H9 (cell line): Measurements from ENCODE around the gene CAMTA1. TPM values are rescaled to one million over a fixed set of nuclear protein-coding genes. Genes with fewer than 3 reads are reported as not detected.

Source experiments
- DNase-seq: peaks from one replicate; pipeline ENCODE4 v3.0.0-alpha.2; 2017
- H2AFZ ChIP-seq: one replicate; pipeline ENCODE4 v1.6.1; 2013; ENCODE audit warnings: mild to moderate bottlenecking, low read length, control low read depth, moderate library complexity
- H2AK5ac ChIP-seq: 2 replicates; pipeline ENCODE4 v1.6.1; 2013; ENCODE audit warnings: low read length, control low read depth, mixed read lengths; ENCODE audit not compliant: insufficient read length
- H2BK120ac ChIP-seq: one replicate; pipeline ENCODE4 v1.6.1; 2013; ENCODE audit warnings: low read depth, mild to moderate bottlenecking, low read length, control low read depth, inconsistent platforms; ENCODE audit not compliant: poor library complexity, severe bottlenecking
- H2BK12ac ChIP-seq: 2 replicates; pipeline ENCODE4 v1.6.1; 2013; ENCODE audit warnings: low read length, control low read depth, mixed read lengths, low read depth; ENCODE audit not compliant: insufficient read length
- H2BK15ac ChIP-seq: 2 replicates; pipeline ENCODE4 v1.6.1; 2013; ENCODE audit warnings: low read depth, low read length, control low read depth
- H2BK20ac ChIP-seq: one replicate; pipeline ENCODE4 v1.6.1; 2013; ENCODE audit warnings: low read depth, mild to moderate bottlenecking, low read length, control low read depth, inconsistent platforms; ENCODE audit not compliant: poor library complexity, severe bottlenecking
- H2BK5ac ChIP-seq: 2 replicates; pipeline ENCODE4 v1.6.1; 2013; ENCODE audit warnings: low read length, control low read depth, mixed read lengths; ENCODE audit not compliant: insufficient read length
- H3K14ac ChIP-seq: 2 replicates; pipeline ENCODE4 v1.6.1; 2013; ENCODE audit warnings: low read length, control low read depth; ENCODE audit not compliant: insufficient read depth
- H3K18ac ChIP-seq: 2 replicates; pipeline ENCODE4 v1.6.1; 2013; ENCODE audit warnings: low read depth, mild to moderate bottlenecking, mixed read lengths, low read length, control low read depth; ENCODE audit not compliant: insufficient read length
- H3K23ac ChIP-seq: 2 replicates; pipeline ENCODE4 v1.6.1; 2013; ENCODE audit warnings: low read length, control low read depth, mixed read lengths, low read depth; ENCODE audit not compliant: insufficient read length
- H3K23me2 ChIP-seq: 2 replicates; pipeline ENCODE4 v1.6.1; 2013; ENCODE audit warnings: low read depth, mild to moderate bottlenecking, mixed read lengths, low read length, control low read depth; ENCODE audit not compliant: insufficient read length, poor library complexity, severe bottlenecking
- H3K27ac ChIP-seq: 2 replicates; pipeline ENCODE4 v1.5.1; 2013; ENCODE audit warnings: low read length, control low read depth, mixed read lengths, low read depth; ENCODE audit not compliant: insufficient read length
- H3K27me3 ChIP-seq: 2 replicates; pipeline ENCODE4 v1.6.1; 2013; ENCODE audit warnings: low read length, control low read depth, inconsistent platforms; ENCODE audit not compliant: insufficient read depth
- H3K4ac ChIP-seq: 2 replicates; pipeline ENCODE4 v1.6.1; 2013; ENCODE audit warnings: low read depth, mild to moderate bottlenecking, control low read depth, inconsistent platforms, low read length, moderate library complexity
- H3K4me1 ChIP-seq: 2 replicates; pipeline ENCODE4 v1.6.1; 2013; ENCODE audit warnings: low read length, control low read depth, inconsistent platforms; ENCODE audit not compliant: insufficient read depth
- H3K4me2 ChIP-seq: 2 replicates; pipeline ENCODE4 v1.6.1; 2013; ENCODE audit warnings: low read length, control low read depth, mixed read lengths; ENCODE audit not compliant: insufficient read length, insufficient read depth
- H3K56ac ChIP-seq: 2 replicates; pipeline ENCODE4 v1.6.1; 2013; ENCODE audit warnings: low read depth, mild to moderate bottlenecking, mixed read lengths, low read length, control low read depth; ENCODE audit not compliant: insufficient read length
- H3K79me1 ChIP-seq: 2 replicates; pipeline ENCODE4 v1.6.1; 2013; ENCODE audit warnings: low read depth, mild to moderate bottlenecking, moderate library complexity, low read length, control low read depth, inconsistent platforms; ENCODE audit not compliant: insufficient read depth, poor library complexity, severe bottlenecking
- H3K79me2 ChIP-seq: 2 replicates; pipeline ENCODE4 v1.6.1; 2013; ENCODE audit warnings: low read length, control low read depth, inconsistent platforms; ENCODE audit not compliant: insufficient read depth
- H3K9ac ChIP-seq: 2 replicates; pipeline ENCODE4 v1.6.1; 2013; ENCODE audit warnings: low read length, control low read depth, mixed read lengths; ENCODE audit not compliant: insufficient read length; ENCODE audit errors: extremely low read depth
- H3K9me3 ChIP-seq: one replicate; pipeline ENCODE4 v1.6.1; 2013; ENCODE audit warnings: low read depth, low read length, inconsistent platforms; ENCODE audit not compliant: control insufficient read depth
- H3T11ph ChIP-seq: one replicate; pipeline ENCODE4 v1.6.1; 2013; ENCODE audit warnings: mild to moderate bottlenecking, low read length, control low read depth, inconsistent platforms
- H4K20me1 ChIP-seq: one replicate; pipeline ENCODE4 v1.6.1; 2013; ENCODE audit not compliant: control insufficient read depth, insufficient read length, insufficient read depth
- H4K5ac ChIP-seq: 2 replicates; pipeline ENCODE4 v1.6.1; 2013; ENCODE audit warnings: low read depth, mild to moderate bottlenecking, mixed read lengths, low read length, control low read depth; ENCODE audit not compliant: insufficient read length
- H4K8ac ChIP-seq: replicated peaks from 2 replicates; pipeline ENCODE4 v1.6.1; 2013; ENCODE audit warnings: low read length, control low read depth, mixed read lengths, low read depth; ENCODE audit not compliant: insufficient read length
- H4K91ac ChIP-seq: 2 replicates; pipeline ENCODE4 v1.6.1; 2013; ENCODE audit warnings: low read depth, mild to moderate bottlenecking, moderate library complexity, mixed read lengths, low read length, control low read depth; ENCODE audit not compliant: insufficient read length
- H3K27ac Mint-ChIP-seq, 3 experiments: 2 replicates in 2 of 3; 3 replicates in 1 of 3; pipeline ENCODE4 v1.8.0; 2020 to 2021; ENCODE audit warnings: mixed read lengths in 3 of 3, mild to moderate bottlenecking in 1 of 3, moderate library complexity in 1 of 3
- H3K27me3 Mint-ChIP-seq: 2 replicates; pipeline ENCODE4 v1.8.0; 2021; ENCODE audit warnings: low read depth, mild to moderate bottlenecking, moderate library complexity, mixed read lengths
- H3K36me3 Mint-ChIP-seq, 3 experiments: 2 replicates in 2 of 3; 3 replicates in 1 of 3; pipeline ENCODE4 v1.8.0; 2020 to 2021; ENCODE audit warnings: low read depth in 3 of 3, mixed read lengths in 3 of 3; ENCODE audit not compliant: insufficient read depth in 1 of 3
- H3K4me1 Mint-ChIP-seq, 2 experiments: 2 replicates each; pipeline ENCODE4 v1.8.0; 2020; ENCODE audit warnings: mixed read lengths in 2 of 2
- H3K4me3 Mint-ChIP-seq, 2 experiments: 2 replicates in 1 of 2; 3 replicates in 1 of 2; pipeline ENCODE4 v1.8.0; 2020 to 2021; ENCODE audit warnings: mild to moderate bottlenecking in 2 of 2, mixed read lengths in 2 of 2, moderate library complexity in 1 of 2
- H3K9me3 Mint-ChIP-seq, 2 experiments: 2 replicates in 1 of 2; 3 replicates in 1 of 2; pipeline ENCODE4 v1.8.0; 2020; ENCODE audit warnings: mild to moderate bottlenecking in 2 of 2, mixed read lengths in 2 of 2, moderate library complexity in 1 of 2
- WGBS: extraction: QIAGEN DNeasy Blood & Tissue Kit; methylation state at CpG from one replicate; pipeline ENCODE4 v1.1.7; 2013; ENCODE audit warnings: missing lambda C conversion rate, low lambda C conversion rate, mixed read lengths; ENCODE audit not compliant: insufficient read length; ENCODE audit errors: extremely low coverage; 5-methylcytosine and 5-hydroxymethylcytosine counted together
- total RNA-seq: library from RNA; stranded (reverse); gene quantifications from 2 replicates; pipeline ENCODE4 v1.2.1, GENCODE V29; 2021
- TF ChIP-seq, protein P1 (sequence below): fragments of 200-600 bp; sonication (generic); conservative IDR thresholded peaks from 3 replicates; pipeline ENCODE4 v1.8.0; 2021; ENCODE audit warnings: antibody characterized with exemption, mild to moderate bottlenecking

Gene CAMTA1
- total RNA-seq, 1 experiment from 2014 or later: 115 TPM

DNA sequence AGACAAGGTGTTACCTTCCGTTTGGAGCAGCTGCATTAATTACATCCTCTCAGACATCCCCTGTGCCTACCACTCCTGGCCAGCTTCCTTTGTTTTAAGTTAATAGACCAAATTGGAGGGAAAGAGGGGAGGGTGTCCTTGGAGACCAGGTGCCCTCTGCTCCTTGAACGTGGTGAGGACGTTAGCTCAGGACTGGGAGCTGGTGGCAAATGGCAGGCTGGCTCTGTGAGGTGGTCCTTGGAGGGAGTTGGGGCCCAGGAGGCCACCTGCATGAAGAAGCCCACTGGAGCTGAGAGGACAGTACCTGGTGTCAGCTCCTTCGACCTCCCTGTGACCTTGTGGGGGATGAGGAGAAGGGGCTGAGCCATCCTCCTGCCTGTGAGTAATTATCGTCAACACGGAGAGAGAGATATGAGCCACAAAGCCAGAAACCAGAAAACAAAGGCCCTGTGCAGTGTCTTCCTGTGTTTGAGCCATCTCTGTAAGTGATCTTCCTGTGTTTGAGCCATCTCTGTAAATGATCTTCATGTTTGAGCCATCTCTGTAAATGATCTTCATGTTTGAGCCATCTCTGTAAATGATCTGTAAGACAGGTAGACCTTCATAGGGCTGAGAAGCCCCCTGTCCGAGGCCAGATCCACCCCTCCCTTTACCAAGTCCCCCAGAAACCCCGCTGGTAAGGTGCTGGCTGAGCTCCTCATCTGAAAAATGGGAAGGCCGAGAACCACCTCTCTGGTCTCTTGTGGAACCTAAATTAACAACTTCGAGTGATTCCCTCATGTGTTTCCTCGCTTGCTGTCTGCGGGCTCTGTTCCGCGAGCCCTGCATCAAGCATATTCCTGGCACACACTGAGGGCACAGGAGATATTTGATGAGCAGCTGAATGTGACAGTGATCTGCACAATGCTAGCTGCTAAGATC lies 126.0 kb downstream of the CAMTA1 start:
- H3K27ac ChIP-seq: no peak overlapping the region
- H3K4ac ChIP-seq: no peak overlapping the region
- WGBS: no CpG with 5 or more reads among the region's 14 CpGs
- H2BK20ac ChIP-seq: no peak overlapping the region
- H3K27ac Mint-ChIP-seq: peak overlapping the region; percentile 86 to 95 (median 88); a peak in 5 of 7 replicates
- H3K36me3 Mint-ChIP-seq: peaks cover 3 to 7% (median 4%) of the 10 kb centered on the region in 3 experiments; a peak in 6 of 7 replicates
- TF ChIP-seq, protein P1, sequence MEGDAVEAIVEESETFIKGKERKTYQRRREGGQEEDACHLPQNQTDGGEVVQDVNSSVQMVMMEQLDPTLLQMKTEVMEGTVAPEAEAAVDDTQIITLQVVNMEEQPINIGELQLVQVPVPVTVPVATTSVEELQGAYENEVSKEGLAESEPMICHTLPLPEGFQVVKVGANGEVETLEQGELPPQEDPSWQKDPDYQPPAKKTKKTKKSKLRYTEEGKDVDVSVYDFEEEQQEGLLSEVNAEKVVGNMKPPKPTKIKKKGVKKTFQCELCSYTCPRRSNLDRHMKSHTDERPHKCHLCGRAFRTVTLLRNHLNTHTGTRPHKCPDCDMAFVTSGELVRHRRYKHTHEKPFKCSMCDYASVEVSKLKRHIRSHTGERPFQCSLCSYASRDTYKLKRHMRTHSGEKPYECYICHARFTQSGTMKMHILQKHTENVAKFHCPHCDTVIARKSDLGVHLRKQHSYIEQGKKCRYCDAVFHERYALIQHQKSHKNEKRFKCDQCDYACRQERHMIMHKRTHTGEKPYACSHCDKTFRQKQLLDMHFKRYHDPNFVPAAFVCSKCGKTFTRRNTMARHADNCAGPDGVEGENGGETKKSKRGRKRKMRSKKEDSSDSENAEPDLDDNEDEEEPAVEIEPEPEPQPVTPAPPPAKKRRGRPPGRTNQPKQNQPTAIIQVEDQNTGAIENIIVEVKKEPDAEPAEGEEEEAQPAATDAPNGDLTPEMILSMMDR: no peak
- H3K79me1 ChIP-seq: no peaks in the 10 kb centered on the region
- no peak overlapping the region for H2AFZ ChIP-seq
- H3K23me2 ChIP-seq: no peaks in the 10 kb centered on the region
- H3K27me3 ChIP-seq: no peaks in the 10 kb centered on the region
- no peak overlapping the region for H3K23ac ChIP-seq
- H3K4me1 Mint-ChIP-seq: peaks cover 46 to 58% of the 10 kb centered on the region in 2 experiments
- no peak overlapping the region for H4K91ac ChIP-seq
- no peak overlapping the region for H2BK5ac ChIP-seq
- no peak overlapping the region for H3K4me2 ChIP-seq
- no peak overlapping the region for H2BK15ac ChIP-seq
- no peaks in the 10 kb centered on the region for H3K27me3 Mint-ChIP-seq
- no peaks in the 10 kb centered on the region for H3K79me2 ChIP-seq
- no peak overlapping the region for H4K8ac ChIP-seq
- DNase-seq: peak; percentile 23
- no peak overlapping the region for H2AK5ac ChIP-seq
- H3K14ac ChIP-seq: no peak overlapping the region; the same call in 1 of the 2 replicates
- no peak overlapping the region for H3K56ac ChIP-seq
- H3K18ac ChIP-seq: no peak overlapping the region
- H3T11ph ChIP-seq: no peak overlapping the region
- no peak overlapping the region for H3K9ac ChIP-seq
- H4K5ac ChIP-seq: no peak overlapping the region
- no peaks in the 10 kb centered on the region for H3K9me3 ChIP-seq
- peaks cover 4 to 5% of the 10 kb centered on the region in 2 experiments; a peak in 3 of 5 replicates for H3K9me3 Mint-ChIP-seq
- no peak overlapping the region for H2BK12ac ChIP-seq
- H4K20me1 ChIP-seq: no peaks in the 10 kb centered on the region
- no peak overlapping the region for H3K4me3 Mint-ChIP-seq
- no peak overlapping the region for H2BK120ac ChIP-seq
- H3K4me1 ChIP-seq: peaks cover 10% of the 10 kb centered on the region; the same call in 1 of the 2 replicates
